Fibroblast of upper back skin (primary cell): ENCODE data around the gene MEF2B.
A peak's percentile ranks its signal among the peaks of the same experiment; 100 is the strongest.
"Not testable (repeated sequence)": the region's sequence is repeated elsewhere in the genome, so short reads cannot be mapped to it uniquely, and the experiment has no call there.

ENCODE experiments used
- DNase-seq: peaks from one replicate; pipeline ENCODE4 v3.0.0-alpha.2; 2013

MEF2B gene

DNA sequence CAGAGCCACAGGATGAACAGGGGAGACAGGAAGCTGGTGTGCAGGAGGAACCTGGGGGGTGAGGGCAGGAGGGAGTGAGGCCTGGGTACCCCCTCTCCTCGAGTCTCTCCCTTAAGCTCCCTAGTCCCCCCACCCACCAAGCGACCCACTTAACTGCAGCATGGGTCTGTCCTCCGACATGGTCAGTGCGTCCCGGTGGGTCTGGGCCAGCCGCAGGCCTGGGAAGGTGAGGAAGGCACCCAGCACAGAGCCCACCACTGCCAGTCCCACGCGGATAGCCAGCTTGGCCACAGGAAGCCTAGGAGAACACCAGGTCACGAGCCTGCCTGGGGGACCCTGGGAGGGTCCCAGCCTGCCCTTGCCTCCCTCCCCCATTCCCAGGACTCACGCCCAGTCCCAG, 48.7 kb downstream of the MEF2B start:
- no peak for DNase-seq

DNA sequence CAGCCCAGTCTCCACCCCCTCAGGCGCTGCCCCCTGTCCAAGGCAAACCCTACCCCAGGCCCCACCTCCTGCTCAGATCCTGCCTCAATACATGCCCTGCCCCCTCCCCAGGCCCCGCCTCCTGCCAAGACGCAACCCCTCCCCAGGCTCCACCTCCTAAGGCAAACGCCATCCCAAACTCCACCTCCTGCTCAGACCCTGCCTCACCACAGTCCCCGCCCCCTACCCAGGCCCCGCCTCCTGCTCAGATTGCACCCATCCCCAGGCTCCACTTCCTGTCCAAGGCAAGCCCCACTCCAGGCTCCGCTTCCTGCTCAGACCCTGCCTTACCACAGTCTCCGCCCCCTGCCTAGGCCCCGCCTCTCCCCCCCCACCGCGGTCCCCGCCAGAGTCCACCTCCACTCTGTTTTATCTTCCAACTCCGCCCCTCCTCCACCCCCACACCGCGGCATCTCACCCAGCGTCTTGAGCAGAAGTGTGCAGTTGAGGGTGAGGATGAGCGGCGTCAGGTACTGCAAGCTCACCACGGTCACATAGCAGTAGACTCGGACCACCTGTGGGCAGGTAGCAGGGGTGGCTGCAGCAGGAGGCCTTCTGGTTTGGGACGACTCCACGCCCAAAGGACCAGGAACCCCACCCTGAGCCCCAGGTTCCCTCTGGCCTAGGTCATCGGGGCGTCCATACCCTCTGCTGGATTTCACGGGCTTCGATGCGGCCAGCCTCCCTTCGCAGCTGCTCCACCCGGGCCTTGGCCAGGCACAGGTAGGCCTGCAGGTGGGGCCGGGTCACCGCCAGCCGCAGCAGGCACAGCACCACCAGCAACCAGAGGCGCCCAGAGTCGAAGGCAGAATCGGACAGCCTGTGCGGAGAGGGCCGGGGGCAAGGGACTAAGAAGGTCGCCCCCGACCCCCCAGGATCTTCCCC, 49.5 kb downstream of the MEF2B start:
- peak; percentile 90 for DNase-seq

DNA sequence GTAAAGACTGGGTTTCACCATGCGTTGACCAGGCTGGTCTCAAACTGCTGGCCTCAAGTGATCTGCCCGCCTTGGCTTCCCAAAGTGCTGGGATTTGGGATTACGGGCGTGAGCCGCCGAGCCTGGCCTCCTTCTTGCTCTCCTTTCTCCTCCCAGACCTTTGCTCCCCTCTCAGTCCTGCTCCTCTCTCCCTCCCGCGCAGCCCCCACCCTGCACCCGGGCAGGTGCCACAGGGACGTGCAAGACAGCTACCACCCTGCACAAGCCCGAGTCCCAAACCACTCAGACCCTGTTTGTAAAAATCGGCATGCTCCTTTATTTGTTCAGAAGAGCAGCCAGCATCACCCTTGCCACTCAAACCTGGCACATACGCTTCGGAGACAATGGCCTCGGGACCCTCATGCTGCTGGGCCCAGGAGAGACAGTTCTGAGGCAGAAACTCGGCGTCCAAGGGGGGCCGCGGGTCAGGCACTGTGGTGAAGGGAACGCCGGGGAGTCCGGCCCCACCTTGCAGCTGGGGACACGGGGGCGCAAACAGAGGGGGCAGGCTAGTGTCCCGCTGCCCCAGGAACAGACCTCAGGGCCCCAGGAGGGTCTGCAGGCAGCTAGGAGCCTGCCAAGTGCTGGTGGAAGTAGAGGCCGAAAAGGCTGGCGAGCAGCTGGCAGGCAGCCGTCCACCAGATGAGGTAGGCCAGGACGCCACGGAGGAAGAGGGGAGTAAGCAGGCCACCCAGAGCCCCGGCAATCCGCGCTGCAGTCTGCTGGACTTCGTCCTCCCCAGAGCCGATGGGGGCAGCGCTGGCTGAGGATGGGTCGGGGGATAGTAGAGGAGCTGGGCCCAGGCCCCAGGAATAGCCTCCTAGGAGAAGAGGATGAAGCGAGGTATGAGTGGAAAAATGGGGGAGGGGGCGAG, 50.5 kb downstream of the MEF2B start:
- no peak for DNase-seq

DNA sequence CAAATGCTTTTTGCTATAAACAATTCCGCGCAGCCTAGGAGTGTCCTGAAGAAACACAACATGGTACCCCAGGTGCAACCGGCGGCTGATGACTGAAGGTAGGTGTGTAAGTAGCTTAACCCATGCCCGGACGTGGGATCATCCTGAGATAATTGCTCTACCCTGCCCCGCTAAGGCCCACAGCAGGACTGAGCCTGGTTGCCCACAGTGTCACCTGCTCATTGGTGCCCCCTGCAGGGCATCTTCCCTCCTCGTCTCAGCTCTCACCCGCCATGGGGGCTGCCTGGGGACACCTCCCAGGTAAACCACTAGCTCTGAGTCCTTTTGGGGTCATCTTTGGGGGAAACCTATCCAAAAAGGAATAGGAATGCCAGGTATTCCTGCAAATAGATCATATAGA, 54.1 kb downstream of the MEF2B start:
- DNase-seq: no peak

DNA sequence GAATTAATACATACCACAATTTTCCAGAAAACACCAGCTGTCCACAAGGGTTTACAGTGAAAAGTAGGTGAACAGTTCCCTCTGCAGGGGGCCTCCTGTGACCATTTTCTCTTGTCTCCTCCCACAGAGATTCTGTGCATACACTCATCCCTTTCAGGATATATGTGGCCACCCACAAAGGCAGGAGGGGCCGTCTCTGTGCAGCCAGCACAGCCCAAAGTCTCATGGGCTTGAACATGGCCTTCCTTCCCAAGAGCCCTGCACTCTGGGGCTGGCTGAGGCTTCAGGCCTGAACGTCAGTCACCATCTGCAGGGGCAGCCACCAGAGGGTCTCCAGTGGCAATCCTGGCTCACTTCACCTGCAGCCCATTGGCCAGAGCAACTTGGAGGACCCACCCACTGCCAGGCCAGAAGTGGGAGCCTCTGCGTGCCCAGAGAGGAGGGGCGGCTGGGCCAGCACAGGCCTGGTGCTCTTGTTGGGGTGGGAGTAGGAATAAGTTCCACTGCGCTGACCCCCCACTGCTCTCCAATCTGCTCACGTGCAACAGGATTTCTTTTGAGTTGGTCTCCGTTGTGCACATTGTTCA, 56.9 kb downstream of the MEF2B start:
- peak; percentile 67 for DNase-seq

DNA sequence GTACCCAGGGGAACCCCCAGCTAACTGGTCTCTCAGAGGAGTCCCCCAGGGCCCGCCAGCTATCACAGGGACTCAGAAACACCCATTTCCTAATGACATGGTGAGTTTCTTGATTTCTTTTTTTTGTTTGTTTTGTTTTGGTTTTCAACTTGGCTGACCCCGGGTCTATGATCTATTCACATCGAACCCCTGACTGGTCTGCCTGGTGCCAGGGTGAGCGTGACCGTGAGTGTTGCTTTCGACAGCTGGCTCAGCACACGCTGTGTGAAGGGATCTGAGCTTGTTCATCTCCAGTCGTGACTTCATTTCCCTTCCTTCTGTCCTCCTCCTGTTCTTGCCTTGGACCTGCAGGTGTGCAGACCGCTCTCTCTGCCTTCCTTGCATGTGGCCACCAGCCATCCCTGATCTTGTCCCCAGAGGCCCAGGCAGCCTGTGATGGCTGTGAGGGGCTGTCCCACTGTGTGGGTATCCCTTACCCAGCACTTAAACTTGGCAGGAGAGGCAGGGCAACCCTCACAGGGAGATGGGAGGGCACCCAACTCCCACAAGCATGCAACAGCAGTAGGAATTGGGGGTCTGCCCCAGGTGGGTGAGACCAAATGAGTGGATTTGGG, 58.0 kb downstream of the MEF2B start:
- DNase-seq: no peak

DNA sequence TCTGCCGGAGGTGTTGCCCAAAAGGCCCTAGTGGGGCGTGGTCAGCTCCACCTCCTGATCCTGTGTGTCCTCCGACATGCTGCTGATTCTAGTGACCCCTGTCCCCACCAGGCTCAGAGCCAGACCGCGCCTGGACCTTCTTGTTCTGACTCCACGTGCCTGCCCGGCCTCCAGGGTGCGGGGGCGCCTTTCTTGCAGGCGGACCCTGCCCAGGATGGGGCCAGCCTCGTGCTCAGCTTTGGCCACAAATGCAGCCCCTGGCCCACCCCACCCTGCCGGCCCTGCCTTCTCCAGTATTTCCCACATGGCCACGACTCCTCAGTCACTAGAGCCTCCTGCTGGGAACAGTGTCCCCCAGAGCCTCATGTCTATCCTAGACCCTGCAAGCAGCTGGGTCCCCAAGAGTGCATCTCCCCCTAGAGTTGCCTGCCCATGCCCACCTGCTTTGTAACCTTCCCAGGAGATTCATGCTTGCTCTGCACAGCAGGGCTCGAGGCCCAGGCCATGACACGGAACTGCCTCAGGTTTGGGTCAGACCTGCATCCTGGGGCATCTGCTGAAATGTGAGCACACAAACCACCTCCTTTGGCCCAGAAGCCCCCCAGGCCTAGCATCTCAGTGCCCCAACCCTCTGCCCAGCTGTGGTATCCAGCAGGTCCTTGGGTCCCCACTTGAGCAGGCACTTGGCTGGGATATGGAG, 58.8 kb downstream of the MEF2B start:
- no peak for DNase-seq

DNA sequence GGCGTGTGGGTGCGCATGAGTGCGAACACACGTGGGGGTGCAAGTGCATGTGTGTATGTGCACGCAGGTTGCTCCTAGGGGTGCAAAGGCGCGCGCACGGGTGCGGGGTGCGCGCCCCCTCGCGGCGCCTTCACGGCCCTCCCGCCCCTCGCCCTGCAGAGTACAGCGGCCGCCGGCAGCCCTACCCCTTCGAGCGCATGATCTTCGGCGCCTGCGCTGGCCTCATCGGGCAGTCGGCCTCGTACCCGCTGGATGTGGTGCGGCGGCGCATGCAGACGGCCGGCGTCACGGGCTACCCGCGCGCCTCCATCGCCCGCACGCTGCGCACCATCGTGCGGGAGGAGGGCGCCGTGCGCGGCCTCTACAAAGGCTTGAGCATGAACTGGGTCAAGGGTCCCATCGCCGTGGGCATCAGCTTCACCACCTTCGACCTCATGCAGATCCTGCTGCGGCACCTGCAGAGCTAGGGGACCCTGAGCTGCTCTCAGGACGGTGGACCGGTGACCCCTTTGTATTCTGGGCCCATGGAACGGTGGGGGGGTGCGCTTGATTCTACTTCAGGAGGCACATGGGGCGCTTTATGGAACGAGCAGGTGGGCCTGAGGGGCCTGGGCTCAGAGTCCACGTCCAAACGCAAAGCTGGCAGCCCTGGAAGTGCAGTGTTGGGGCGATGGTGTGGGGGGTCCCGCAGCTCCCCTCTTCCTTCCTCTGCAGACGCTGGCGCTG, 59.5 kb downstream of the MEF2B start:
- no peak for DNase-seq

DNA sequence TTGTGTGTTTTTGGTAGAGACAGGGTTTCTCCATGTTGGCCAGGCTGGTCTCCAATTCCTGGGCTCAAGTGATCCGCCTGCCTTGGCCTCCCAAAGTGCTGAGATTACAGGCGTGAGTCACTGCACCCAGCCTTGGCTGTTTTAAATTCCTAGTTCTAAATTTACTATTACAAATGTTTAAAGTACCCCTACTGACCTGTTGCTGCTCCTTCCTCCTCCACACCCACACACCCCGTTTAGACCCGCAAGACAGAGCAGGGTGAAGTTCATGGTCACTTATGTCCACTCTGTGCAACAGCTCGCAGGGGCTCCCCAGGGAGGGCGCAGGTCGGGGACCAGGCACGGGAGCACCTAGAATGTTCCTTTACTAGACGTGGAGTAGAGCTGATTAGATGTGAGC, 60.5 kb downstream of the MEF2B start:
- DNase-seq: peak; percentile 6

DNA sequence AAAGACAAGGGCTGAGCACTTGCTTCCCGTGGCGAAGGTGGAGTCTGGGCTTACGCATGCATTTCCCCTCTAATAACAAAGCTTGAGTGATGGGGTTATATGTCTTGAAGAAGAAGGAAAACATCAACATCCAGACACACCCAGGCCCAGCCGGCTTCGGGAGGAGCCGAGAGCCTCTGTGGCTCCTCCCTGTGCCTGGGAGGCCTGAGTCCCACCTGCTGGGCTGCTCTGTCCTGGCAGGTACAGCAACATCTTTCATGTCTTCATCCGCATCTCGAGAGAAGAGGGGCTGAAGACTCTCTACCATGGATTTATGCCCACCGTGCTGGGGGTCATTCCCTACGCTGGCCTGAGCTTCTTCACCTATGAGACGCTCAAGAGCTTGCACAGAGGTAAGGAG, 62.4 kb downstream of the MEF2B start:
- no peak for DNase-seq

DNA sequence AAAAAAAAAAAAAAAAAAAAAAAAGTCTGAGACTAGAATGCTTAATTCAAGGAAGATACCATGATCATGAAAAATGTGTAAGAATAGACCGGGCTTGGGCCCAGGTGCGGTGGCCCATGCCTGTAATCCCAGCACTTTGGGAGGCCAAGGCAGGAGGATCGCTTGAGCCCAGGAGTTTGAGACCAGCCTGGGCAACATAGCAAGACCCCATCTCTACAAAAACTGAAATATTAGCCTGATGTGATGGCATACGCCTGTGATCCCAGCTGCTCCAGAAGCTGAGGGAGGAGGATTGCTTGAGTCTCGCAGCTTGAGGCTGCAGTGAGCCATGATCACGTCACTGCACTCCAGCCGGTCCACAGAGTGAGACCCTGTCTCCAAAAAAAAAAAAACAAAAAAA, 63.1 kb downstream of the MEF2B start:
- DNase-seq: not testable (repeated sequence)

DNA sequence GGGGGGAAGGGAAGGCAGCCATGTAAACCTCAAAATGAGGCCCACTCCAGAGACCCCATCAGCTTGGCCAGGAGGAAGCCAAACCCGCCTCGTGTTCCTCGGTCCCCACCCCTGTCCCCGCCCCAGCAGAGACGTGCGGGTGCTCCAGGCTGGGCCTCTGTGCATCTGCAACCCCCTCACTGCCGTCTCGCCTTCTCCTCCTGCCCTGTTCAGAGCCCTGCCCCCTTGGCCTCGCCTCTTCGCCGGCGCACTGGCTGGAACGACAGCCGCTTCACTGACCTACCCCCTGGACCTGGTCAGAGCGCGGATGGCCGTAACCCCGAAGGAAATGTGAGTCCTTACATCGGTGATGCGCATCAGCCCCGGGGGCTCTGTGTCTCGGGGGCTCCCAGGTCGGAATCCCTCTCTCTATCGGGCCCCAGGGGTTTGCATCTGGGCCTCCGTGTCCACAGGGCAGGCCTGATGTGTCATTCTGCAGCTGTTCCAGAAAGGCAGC, 64.0 kb downstream of the MEF2B start:
- peak; percentile 32 for DNase-seq

DNA sequence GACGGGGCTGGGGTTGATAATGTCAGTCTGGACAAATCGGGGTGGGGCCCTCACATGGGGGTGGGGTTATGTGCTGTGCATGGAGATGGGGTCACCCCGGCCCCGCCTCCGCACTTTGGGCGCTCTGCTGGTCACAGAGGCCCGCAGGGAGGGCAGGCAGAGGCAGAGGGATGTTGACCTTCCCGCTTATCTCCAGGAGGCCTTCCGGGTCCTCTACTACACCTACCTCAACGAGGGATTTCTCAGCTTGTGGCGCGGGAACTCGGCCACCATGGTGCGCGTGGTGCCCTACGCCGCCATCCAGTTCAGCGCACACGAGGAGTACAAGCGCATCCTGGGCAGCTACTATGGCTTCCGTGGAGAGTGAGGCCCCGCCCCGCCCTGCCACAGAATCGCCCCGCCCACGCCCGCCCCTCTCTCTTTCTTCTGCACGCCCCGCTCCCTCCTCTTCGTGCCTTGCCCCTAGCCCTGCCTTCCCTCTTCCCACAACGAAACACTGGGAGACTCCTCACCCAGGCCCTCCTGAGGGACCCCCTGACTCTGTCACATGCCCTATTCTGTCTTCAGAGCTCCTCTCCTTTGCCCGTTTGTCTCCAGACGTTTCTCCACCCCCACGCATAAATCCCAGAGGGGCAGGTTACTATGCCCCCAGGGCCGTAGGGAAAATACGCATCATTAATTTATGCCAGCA, 64.6 kb downstream of the MEF2B start:
- DNase-seq: peak; percentile 66

DNA sequence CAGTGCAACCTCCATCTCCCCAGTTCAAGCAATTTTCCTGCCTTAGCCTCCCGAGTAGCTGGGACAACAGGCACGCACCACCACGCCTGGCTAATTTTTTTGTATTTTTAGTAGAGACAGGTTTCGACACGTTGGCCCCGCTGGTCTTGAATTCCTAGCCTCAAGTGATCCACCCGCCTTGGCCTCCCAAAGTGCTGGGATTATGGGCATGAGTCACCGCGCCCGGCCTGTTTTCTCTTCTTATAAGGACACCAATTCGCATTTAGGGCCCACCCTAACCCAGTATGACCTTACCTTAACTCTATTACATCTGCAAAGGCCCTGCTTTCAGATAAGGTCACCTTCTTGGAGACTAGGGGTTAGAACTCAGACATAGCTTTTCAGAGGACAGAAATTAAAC, 66.9 kb downstream of the MEF2B start:
- no peak for DNase-seq

DNA sequence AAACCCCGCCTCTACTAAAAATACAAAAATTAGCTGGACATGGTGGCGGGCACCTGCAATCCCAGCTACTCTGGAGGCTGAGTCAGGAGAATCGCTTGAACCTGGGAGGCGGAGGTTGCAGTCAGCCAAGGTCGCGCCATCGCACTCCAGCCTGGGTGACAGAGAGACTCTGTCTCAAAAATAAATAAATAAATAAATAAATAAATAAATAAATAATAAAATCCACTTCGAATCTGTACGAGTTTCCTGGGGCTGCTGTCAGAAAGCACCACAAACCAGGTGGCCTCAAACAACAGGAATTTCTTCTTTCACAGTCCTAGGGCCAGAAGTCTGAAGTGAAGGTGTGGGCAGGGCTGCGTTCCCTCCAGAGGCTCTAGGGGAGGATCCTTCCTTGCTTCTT, 67.5 kb downstream of the MEF2B start:
- not testable (repeated sequence) for DNase-seq

DNA sequence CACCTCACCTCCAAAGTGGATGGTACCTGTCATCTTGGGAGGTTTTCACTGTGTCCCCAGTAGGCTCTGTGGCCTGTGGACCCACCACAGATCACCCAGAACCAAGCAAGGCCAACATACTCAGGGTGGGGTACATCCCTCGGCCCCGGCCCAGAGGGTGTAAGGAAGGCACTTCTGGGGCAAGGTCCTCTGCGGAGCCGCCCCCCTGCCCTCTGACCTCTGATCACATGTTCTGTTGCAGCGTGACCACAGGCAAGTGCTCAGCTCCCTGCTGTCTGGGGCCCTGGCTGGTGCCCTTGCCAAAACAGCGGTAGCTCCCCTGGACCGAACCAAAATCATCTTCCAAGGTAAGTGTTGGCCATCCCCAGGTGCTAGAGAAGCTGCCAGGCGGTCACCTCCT, 68.5 kb downstream of the MEF2B start:
- DNase-seq: no peak

DNA sequence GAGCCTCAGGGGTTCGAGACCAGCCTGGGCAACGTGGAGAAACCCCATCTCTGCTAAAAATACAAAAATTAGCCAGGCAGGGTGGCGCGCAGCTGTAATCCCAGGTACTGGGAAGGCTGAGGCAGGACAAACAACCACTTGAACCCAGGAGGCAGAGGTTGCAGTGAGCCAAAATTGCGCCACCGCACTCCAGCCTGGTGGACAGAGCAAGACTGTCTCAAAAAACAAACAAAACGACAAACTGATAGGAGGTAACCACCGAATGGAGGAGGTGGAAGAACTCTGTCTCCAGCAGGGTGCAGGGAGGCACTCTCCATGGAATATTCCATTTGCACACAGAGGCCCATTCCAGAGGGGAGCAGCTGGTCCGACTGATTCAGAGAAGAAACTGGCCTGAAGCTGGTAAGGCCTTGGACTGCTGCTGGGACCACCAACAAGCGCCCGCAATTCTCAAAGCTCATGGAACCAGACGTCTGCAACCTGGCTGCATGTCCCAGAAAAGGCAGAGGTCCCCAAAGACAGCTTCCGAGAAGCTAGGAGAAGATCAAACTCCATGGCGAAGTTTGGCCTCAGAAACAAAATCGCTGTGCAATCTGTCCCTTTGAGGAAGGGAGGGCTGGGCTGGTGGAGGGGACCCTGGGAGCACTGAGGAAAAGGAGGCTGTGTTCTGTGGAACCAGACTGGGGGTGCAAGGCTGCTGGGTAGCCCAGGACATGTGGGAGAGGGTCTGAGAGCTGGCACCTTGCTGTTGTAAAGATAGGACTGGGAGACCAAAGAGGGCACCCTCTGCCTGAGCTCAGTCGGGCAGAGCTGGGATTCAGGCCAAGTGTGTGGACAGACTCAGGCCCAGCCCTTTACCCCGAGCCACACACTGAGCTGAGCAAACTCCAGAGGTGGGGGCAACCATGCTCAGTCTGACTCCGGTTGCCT, 71.1 kb downstream of the MEF2B start:
- DNase-seq: no peak

DNA sequence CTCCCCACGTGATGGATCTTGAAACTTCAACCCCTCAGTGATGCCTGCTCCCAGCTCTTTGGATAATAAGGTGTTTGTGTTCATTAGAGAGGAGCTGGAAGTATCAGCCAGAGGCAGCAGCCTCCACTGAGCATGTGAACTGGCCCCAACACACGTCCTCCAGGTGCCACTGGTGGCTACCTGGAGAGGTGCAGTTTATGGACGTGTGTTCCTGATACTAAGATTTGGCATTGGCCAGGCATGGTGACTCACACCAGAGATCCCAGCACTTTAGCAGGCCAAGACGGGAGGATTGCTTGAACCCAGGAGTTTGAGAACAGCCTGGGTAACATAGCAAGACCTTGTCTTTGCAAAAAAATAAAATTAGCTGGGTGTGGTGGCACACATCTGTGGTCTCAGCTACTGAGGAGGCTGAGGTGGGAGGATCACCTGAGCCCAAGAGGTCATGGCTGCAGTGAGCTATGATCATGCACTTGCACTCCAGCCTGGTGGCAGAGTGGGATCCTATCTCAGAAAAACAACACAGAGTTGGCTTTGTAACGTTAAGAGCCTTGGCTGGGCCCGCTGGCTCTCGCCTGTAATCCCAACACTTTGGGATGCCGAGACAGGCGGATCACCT, 71.9 kb downstream of the MEF2B start:
- no peak for DNase-seq
